Endothelial cell of umbilical vein (primary cell): ENCODE data around the gene TRAPPC12. TPM values are rescaled to one million over a fixed set of nuclear protein-coding genes. Genes with fewer than 3 reads are reported as not detected.

Experiments
- BruUV-seq: library from RNA; stranded (reverse); fragments of 400-500 nt; replicated peaks from 2 replicates; lab custom pipeline; 2021; lab: Mats Ljungman, UMichigan
- CTCF ChIA-PET: fragments of 300-600, 350-600 bp; sonication (Branson Sonifier 250); formaldehyde crosslinking; loops from one replicate; lab custom pipeline; 2021; ENCODE audit warnings: antibody characterized with exemption, inconsistent platforms; lab: Charles Lee
- POLR2A ChIA-PET: fragments of 300-600, 350-600 bp; sonication (Branson Sonifier 250); formaldehyde crosslinking; loops from one replicate; lab custom pipeline; 2021; ENCODE audit warnings: antibody characterized with exemption, inconsistent platforms; lab: Charles Lee
- DNase-seq: peaks from one replicate; pipeline ENCODE4 v3.0.0-alpha.2; 2011; ENCODE audit warnings: low read depth, low spot score
- FAIRE-seq: peaks from 2 replicates; lab custom pipeline; 2011; peaks lifted over from hg19 to GRCh38; lab: Jason Lieb, UNC
- H2AFZ ChIP-seq: 2 replicates; pipeline ENCODE4 v1.6.0; 2012; ENCODE audit warnings: low read depth, low read length, control low read depth, inconsistent platforms
- H3K27ac ChIP-seq: 2 replicates; pipeline ENCODE4 v1.5.1; 2011; ENCODE audit warnings: low read depth, mild to moderate bottlenecking, control low read depth, low read length, moderate library complexity; ENCODE audit not compliant: insufficient read depth
- H3K27me3 ChIP-seq, 2 experiments: 2 replicates each; pipeline versions ENCODE4 v1.6.0 to v1.6.1; 2011; ENCODE audit warnings: low read length in 2 of 2, mixed read lengths in 1 of 2; ENCODE audit not compliant: control insufficient read depth in 2 of 2, insufficient read depth in 2 of 2
- H3K36me3 ChIP-seq, 2 experiments: 2 replicates in 1 of 2; 3 replicates in 1 of 2; pipeline ENCODE4 v1.5.1; 2011; ENCODE audit warnings: low read length in 2 of 2, mild to moderate bottlenecking in 1 of 2, moderate library complexity in 1 of 2; ENCODE audit not compliant: control insufficient read depth in 2 of 2, insufficient read depth in 2 of 2; ENCODE audit errors: extremely low read depth in 1 of 2
- H3K4me1 ChIP-seq: 3 replicates; pipeline ENCODE4 v1.5.1; 2011; ENCODE audit warnings: mild to moderate bottlenecking, low read length; ENCODE audit not compliant: control insufficient read depth, insufficient read depth; ENCODE audit errors: extremely low read depth
- H3K4me2 ChIP-seq: 2 replicates; pipeline ENCODE4 v1.6.1; 2011; ENCODE audit warnings: low read length, control low read depth, mixed read lengths; ENCODE audit not compliant: insufficient read depth
- H3K4me3 ChIP-seq, 3 experiments: fragments of 200-600 bp in 1 of 3; sonication (generic), shearing (Covaris generic) in 1 of 3; replicated peaks in 1 of 3; 2 replicates each; pipeline ENCODE4 v1.5.1; 2011 to 2016; ENCODE audit warnings: control low read depth in 3 of 3, low read length in 3 of 3, mild to moderate bottlenecking in 2 of 3, inconsistent platforms in 1 of 3, low read depth in 1 of 3, moderate library complexity in 1 of 3; ENCODE audit not compliant: insufficient read depth in 1 of 3
- H3K79me2 ChIP-seq: 2 replicates; pipeline ENCODE4 v1.6.0; 2012; ENCODE audit warnings: low read length, inconsistent platforms; ENCODE audit not compliant: control insufficient read depth, insufficient read depth
- H3K9ac ChIP-seq: replicated peaks from 2 replicates; pipeline ENCODE3; 2011; ENCODE audit warnings: low read length, control low read depth; ENCODE audit not compliant: insufficient read depth; ENCODE audit errors: extremely low read depth
- H3K9me1 ChIP-seq: replicated peaks from 3 replicates; pipeline ENCODE4 v1.6.0; 2011; ENCODE audit warnings: mild to moderate bottlenecking, low read length; ENCODE audit not compliant: control insufficient read depth, insufficient read depth; ENCODE audit errors: extremely low read depth
- H3K9me3 ChIP-seq: replicated peaks from 2 replicates; pipeline ENCODE4 v1.5.1; 2012; ENCODE audit warnings: low read length, inconsistent platforms; ENCODE audit not compliant: control insufficient read depth, insufficient read depth
- H4K20me1 ChIP-seq: replicated peaks from 2 replicates; pipeline ENCODE3; 2011; ENCODE audit warnings: mild to moderate bottlenecking, low read length; ENCODE audit not compliant: control insufficient read depth, insufficient read depth; ENCODE audit errors: extremely low read depth
- EZH2 ChIP-seq: IDR thresholded peaks from 2 replicates; pipeline ENCODE4 v1.6.1; 2012; ENCODE audit warnings: borderline replicate concordance, low read depth, mild to moderate bottlenecking, moderate library complexity, low read length, inconsistent platforms; ENCODE audit not compliant: severe bottlenecking
- FOS ChIP-seq: IDR thresholded peaks from 2 replicates; pipeline ENCODE4 v1.6.1; 2011; ENCODE audit warnings: mild to moderate bottlenecking, low read length, moderate library complexity, borderline replicate concordance; ENCODE audit not compliant: insufficient read depth
- GATA2 ChIP-seq: IDR thresholded peaks from 2 replicates; pipeline ENCODE4 v1.7.0; 2011; ENCODE audit warnings: low read depth, mild to moderate bottlenecking, moderate library complexity, mixed read lengths, low read length; ENCODE audit not compliant: insufficient read length, insufficient read depth
- JUN ChIP-seq: IDR thresholded peaks from 2 replicates; pipeline ENCODE4 v1.6.1; 2011; ENCODE audit warnings: borderline replicate concordance, low read depth; ENCODE audit not compliant: insufficient read length, insufficient read depth
- MAX ChIP-seq: IDR thresholded peaks from 2 replicates; pipeline ENCODE4 v1.6.1; 2011; ENCODE audit not compliant: insufficient read depth, insufficient read length
- MYC ChIP-seq: IDR thresholded peaks from one replicate; pipeline ENCODE4 v1.6.1; 2011; ENCODE audit warnings: mild to moderate bottlenecking, low read depth, low read length
- POLR2A ChIP-seq: IDR thresholded peaks from 2 replicates; pipeline ENCODE4 v1.6.1; 2012; ENCODE audit warnings: low read depth, mild to moderate bottlenecking, control low read depth, low read length
- POLR2AphosphoS5 ChIP-seq: IDR thresholded peaks from 2 replicates; pipeline ENCODE4 v1.6.1; 2012; ENCODE audit warnings: low read depth, mild to moderate bottlenecking, control low read depth, low read length, moderate library complexity; ENCODE audit not compliant: insufficient read depth
- dilution Hi-C: fragments of 300-500 bp; cut with MboI; formaldehyde crosslinking; loops from one replicate; pipeline ENCODE4 v1.15.0; 2019; ENCODE audit warnings: low sequenced_read_pairs; ENCODE audit not compliant: extremely low pct_ligation_motif_present
- intact Hi-C: fragments of 100-400 bp; cut with micrococcal nuclease; formaldehyde crosslinking; loops from one replicate; pipeline ENCODE4 v1.10.0; 2022
- polyA plus RNA-seq, 4 experiments: library from polyadenylated mRNA; depleted of rRNA in 3 of 4; stranded (reverse) in 3 of 4; unstranded in 1 of 4; fragments of >200 nt; gene quantifications; 2 replicates each; pipeline versions ENCODE4 v1.2.1 to v1.2.3, GENCODE V29; 2011 to 2012; ENCODE audit warnings: missing spikeins in 1 of 4
- total RNA-seq: library from RNA; stranded (reverse); gene quantifications from 2 replicates; pipeline ENCODE4 v1.2.3, GENCODE V29; 2021
- TF ChIP-seq, protein P1 (sequence below), 2 donors: IDR thresholded peaks; 1 replicate in 1 of 2; 2 replicates in 1 of 2; pipeline ENCODE4 v1.5.1; 2011; ENCODE audit warnings: low read length in 2 of 2, mild to moderate bottlenecking in 2 of 2, moderate library complexity in 2 of 2, control low read depth in 1 of 2, inconsistent platforms in 1 of 2, low read depth in 1 of 2; ENCODE audit not compliant: insufficient read depth in 1 of 2; ENCODE audit errors: extremely low read depth in 1 of 2

The TRAPPC12 gene
- total and polyA plus RNA-seq, 2 donors (not counting 3 experiments of a cell fraction or from before 2014, with no cell fraction given), result 47.5 to 81.5 TPM

DNA sequence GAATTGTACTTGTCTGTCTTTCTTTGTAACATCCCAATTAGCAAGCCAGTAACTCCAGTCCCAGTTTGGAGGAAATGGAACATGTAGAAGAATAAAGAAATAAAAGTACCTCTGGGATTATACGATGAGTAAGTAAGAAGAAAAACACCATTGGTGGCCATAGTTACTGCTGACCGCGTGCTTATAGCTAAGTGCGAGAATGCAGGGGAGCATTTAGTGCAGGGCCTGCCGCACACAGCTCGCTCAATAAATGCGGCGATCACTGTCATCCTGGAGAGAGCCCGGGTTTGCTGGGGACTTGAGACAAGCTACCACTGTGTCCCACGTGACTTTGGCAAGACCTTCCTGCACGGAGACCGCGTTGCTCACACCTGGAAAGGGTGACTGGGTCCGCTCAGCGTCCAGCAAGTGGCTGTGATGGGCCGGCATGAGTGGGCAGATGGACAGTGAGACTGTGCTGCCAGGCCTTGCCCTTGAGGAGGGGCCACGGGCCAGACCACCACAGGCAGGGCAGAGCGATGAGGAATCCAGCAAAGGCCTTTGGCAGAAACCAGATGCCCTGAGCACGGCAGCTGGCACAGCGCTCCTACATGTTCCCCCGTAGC, 85.0 kb downstream of the TRAPPC12 start:
- ChIA-PET CTCF (interaction anchor here (0.8 to 1.6 kb wide), 4 partner anchors 12 to 41 kb away, joined by 3 to 7 read pairs (median 3); no protein-coding TSS in a partner anchor), POLR2A (no interaction called here)
- no peaks in the 10 kb centered on the region for H3K4me1 ChIP-seq
- no peak overlapping the region for H2AFZ ChIP-seq
- intact Hi-C loops (loop anchor here (5.0 kb wide), 1 partner anchor 87 kb away; the partner anchor contains the start of genes EIPR1 and TRAPPC12), dilution Hi-C loops (no loop called here)
- no peak overlapping the region for H3K4me2 ChIP-seq
- DNase-seq (no peak), FAIRE-seq (no peak)
- H3K9me1 ChIP-seq, result no peaks in the 10 kb centered on the region
- H4K20me1 ChIP-seq, result no peaks in the 10 kb centered on the region
- H3K9me3 ChIP-seq, result no peaks in the 10 kb centered on the region
- H3K79me2 ChIP-seq, result no peaks in the 10 kb centered on the region
- BruUV-seq, result no TSS peak
- no peaks in the 10 kb centered on the region for H3K27me3 ChIP-seq
- H3K27ac ChIP-seq, result no peak overlapping the region
- peaks cover 0 to 19% of the 10 kb centered on the region in 2 experiments for H3K36me3 ChIP-seq
- no peak overlapping the region for H3K4me3 ChIP-seq
- no peak overlapping the region for H3K9ac ChIP-seq
- no peak for TF ChIP-seq POLR2AphosphoS5
- TF ChIP-seq FOS, result no peak
- no peak for TF ChIP-seq JUN
- no peak for TF ChIP-seq POLR2A
- TF ChIP-seq EZH2, result no peak
- no peak for TF ChIP-seq MYC
- TF ChIP-seq MAX, result no peak
- TF ChIP-seq, protein P1, sequence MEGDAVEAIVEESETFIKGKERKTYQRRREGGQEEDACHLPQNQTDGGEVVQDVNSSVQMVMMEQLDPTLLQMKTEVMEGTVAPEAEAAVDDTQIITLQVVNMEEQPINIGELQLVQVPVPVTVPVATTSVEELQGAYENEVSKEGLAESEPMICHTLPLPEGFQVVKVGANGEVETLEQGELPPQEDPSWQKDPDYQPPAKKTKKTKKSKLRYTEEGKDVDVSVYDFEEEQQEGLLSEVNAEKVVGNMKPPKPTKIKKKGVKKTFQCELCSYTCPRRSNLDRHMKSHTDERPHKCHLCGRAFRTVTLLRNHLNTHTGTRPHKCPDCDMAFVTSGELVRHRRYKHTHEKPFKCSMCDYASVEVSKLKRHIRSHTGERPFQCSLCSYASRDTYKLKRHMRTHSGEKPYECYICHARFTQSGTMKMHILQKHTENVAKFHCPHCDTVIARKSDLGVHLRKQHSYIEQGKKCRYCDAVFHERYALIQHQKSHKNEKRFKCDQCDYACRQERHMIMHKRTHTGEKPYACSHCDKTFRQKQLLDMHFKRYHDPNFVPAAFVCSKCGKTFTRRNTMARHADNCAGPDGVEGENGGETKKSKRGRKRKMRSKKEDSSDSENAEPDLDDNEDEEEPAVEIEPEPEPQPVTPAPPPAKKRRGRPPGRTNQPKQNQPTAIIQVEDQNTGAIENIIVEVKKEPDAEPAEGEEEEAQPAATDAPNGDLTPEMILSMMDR (IDR thresholded peaks at IDR 0.05; ENCODE audit: extremely low read depth in 1 of 2, insufficient read depth in 1 of 2, low read depth in 1 of 2, low read length in 2 of 2), result no peak
- no peak for TF ChIP-seq GATA2
